D721Med (cell line): Measurements from ENCODE around the gene DKC1.

ENCODE experiments used
- DNase-seq: peaks from one replicate; pipeline ENCODE4 v3.0.0; 2011; ENCODE audit warnings: low spot score; ENCODE audit not compliant: insufficient read length
- FAIRE-seq: peaks from 2 replicates; lab custom pipeline; 2011; peaks lifted over from hg19 to GRCh38; lab: Jason Lieb, UNC
- CTCF ChIP-seq: IDR thresholded peaks from 2 replicates; pipeline ENCODE4 v1.5.1; 2012; ENCODE audit warnings: mild to moderate bottlenecking, control low read depth; ENCODE audit not compliant: insufficient read depth; ENCODE audit errors: missing control alignments

Gene DKC1

GRCh38 chrX:154785716-154786115, 23.1 kb downstream of the DKC1 start:
- TF ChIP-seq CTCF, result no peak
- FAIRE-seq (no peak), DNase-seq (no peak)

- no peak for DNase-seq
- TF ChIP-seq CTCF, result no peak
- no peak for FAIRE-seq
These were observed 28.8 kb downstream of the DKC1 start for GRCh38 chrX:154791467-154791866.

GRCh38 chrX:154791939-154792338, 29.3 kb downstream of the DKC1 start:
- no peak for TF ChIP-seq CTCF
- no peak for FAIRE-seq
- no peak for DNase-seq

GRCh38 chrX:154793084-154793795, 30.6 kb downstream of the DKC1 start:
- no peak for DNase-seq
- no peak for FAIRE-seq
- TF ChIP-seq CTCF, result no peak

- FAIRE-seq, result no peak
- no peak for TF ChIP-seq CTCF
- DNase-seq, result no peak
These were observed 32.4 kb downstream of the DKC1 start for GRCh38 chrX:154795016-154795415.

GRCh38 chrX:154797006-154797405, 34.3 kb downstream of the DKC1 start:
- FAIRE-seq (no peak), DNase-seq (no peak)
- no peak for TF ChIP-seq CTCF

- FAIRE-seq (no peak), DNase-seq (no peak)
- TF ChIP-seq CTCF, result no peak
These were observed 37.1 kb downstream of the DKC1 start for GRCh38 chrX:154799556-154800348.
